HEK293 (cell line): ENCODE measurements around the gene NIPSNAP2.
A peak's percentile ranks its signal among the peaks of the same experiment; 100 is the strongest.

ENCODE experiments used
- CTCF ChIA-PET: fragments of 350-600 bp; formaldehyde crosslinking; extraction: SDS; loops from one replicate; lab custom pipeline; 2021; ENCODE audit warnings: antibody characterized with exemption; lab: Yijun Ruan, JAX
- POLR2A ChIA-PET: fragments of 300-600 bp; formaldehyde crosslinking; extraction: SDS; loops from one replicate; lab custom pipeline; 2020; ENCODE audit warnings: antibody characterized with exemption, inconsistent platforms; lab: Yijun Ruan, JAX
- H3K27ac ChIP-seq: fragments of 200-500 bp; sonication (Bioruptor generic); 2 replicates; pipeline ENCODE4 v1.5.1; 2014; ENCODE audit warnings: low read depth, low read length, control low read depth, inconsistent platforms; ENCODE audit errors: extremely low read depth
- H3K36me3 ChIP-seq, 2 experiments: fragments of 200-500 bp in 1 of 2; sonication (Bioruptor generic) in 1 of 2; 1 replicate in 1 of 2; 2 replicates in 1 of 2; pipeline ENCODE4 v1.5.1; 2014 to 2017; ENCODE audit warnings: inconsistent platforms in 2 of 2, low read length in 2 of 2; ENCODE audit not compliant: control insufficient read depth in 2 of 2, insufficient read depth in 1 of 2
- H3K4me1 ChIP-seq: fragments of 200-500 bp; sonication (Bioruptor generic); 2 replicates; pipeline ENCODE4 v1.5.1; 2014; ENCODE audit warnings: mild to moderate bottlenecking, low read length, inconsistent platforms; ENCODE audit not compliant: control insufficient read depth, insufficient read depth
- H3K4me3 ChIP-seq: 2 replicates; pipeline ENCODE4 v1.5.1; 2011; ENCODE audit warnings: low read depth, mild to moderate bottlenecking, control low read depth, low read length, moderate library complexity
- H3K9me3 ChIP-seq: fragments of 200-500 bp; sonication (Bioruptor generic); 2 replicates; pipeline ENCODE4 v1.5.1; 2014; ENCODE audit warnings: low read depth, low read length, inconsistent platforms; ENCODE audit not compliant: control insufficient read depth, insufficient read depth
- KLF8 ChIP-seq: fragments of 450-650 bp; formaldehyde crosslinking; IDR thresholded peaks from 2 replicates; pipeline ENCODE4 v1.5.1; 2016; ENCODE audit warnings: missing biosample characterization, missing genetic modification characterization
- MEIS1 ChIP-seq: sonication (generic); formaldehyde crosslinking; IDR thresholded peaks from 2 replicates; pipeline ENCODE4 v1.8.1; 2022; ENCODE audit warnings: missing genetic modification reagents, mild to moderate bottlenecking, borderline replicate concordance
- OSR2 ChIP-seq: fragments of 450-650 bp; formaldehyde crosslinking; IDR thresholded peaks from 2 replicates; pipeline ENCODE4 v1.5.1; 2016; ENCODE audit warnings: missing biosample characterization, missing genetic modification characterization
- PRDM1 ChIP-seq: fragments of 450-650 bp; formaldehyde crosslinking; IDR thresholded peaks from 2 replicates; pipeline ENCODE4; 2016; ENCODE audit warnings: missing biosample characterization, missing genetic modification characterization
- SCRT1 ChIP-seq: fragments of 450-650 bp; formaldehyde crosslinking; IDR thresholded peaks from 2 replicates; pipeline ENCODE4 v1.5.1; 2016; ENCODE audit warnings: missing biosample characterization, missing genetic modification characterization, borderline replicate concordance
- SP2 ChIP-seq: fragments of 450-650 bp; formaldehyde crosslinking; IDR thresholded peaks from 2 replicates; pipeline ENCODE4 v1.5.1; 2016; ENCODE audit warnings: missing biosample characterization, missing genetic modification characterization
- SP7 ChIP-seq: fragments of 450-650 bp; formaldehyde crosslinking; IDR thresholded peaks from 2 replicates; pipeline ENCODE4 v1.5.1; 2016; ENCODE audit warnings: missing biosample characterization, missing genetic modification characterization
- YY2 ChIP-seq: fragments of 450-650 bp; formaldehyde crosslinking; IDR thresholded peaks from 2 replicates; pipeline ENCODE4 v1.5.1; 2016; ENCODE audit warnings: missing biosample characterization, missing genetic modification characterization
- ZBTB20 ChIP-seq: fragments of 450-650 bp; formaldehyde crosslinking; IDR thresholded peaks from 2 replicates; pipeline ENCODE4 v1.5.1; 2016; ENCODE audit warnings: missing biosample characterization, missing genetic modification characterization
- ZBTB7A ChIP-seq: fragments of 450-650 bp; formaldehyde crosslinking; IDR thresholded peaks from 2 replicates; pipeline ENCODE4 v1.5.1; 2016; ENCODE audit warnings: low read depth, missing biosample characterization, missing genetic modification characterization
- ZNF133 ChIP-seq: fragments of 450-650 bp; formaldehyde crosslinking; IDR thresholded peaks from 2 replicates; pipeline ENCODE4 v1.5.1; 2016; ENCODE audit warnings: missing biosample characterization, missing genetic modification characterization
- ZNF146 ChIP-seq: fragments of 450-650 bp; formaldehyde crosslinking; IDR thresholded peaks from 2 replicates; pipeline ENCODE4 v1.5.1; 2016; ENCODE audit warnings: missing biosample characterization, missing genetic modification characterization
- ZNF274 ChIP-seq, 2 experiments: fragments of 200-500 bp in 1 of 2; fragments of 450-650 bp in 1 of 2; sonication (Bioruptor generic) in 1 of 2; formaldehyde crosslinking in 1 of 2; IDR thresholded peaks; 2 replicates each; pipeline versions ENCODE4 v1.5.1 to v1.6.1; 2014 to 2016; ENCODE audit warnings: borderline replicate concordance in 1 of 2, inconsistent platforms in 1 of 2, low read length in 1 of 2, missing biosample characterization in 1 of 2, missing genetic modification characterization in 1 of 2
- ZNF311 ChIP-seq: fragments of 450-650 bp; formaldehyde crosslinking; IDR thresholded peaks from 2 replicates; pipeline ENCODE4 v1.5.1; 2017; ENCODE audit warnings: missing biosample characterization, missing genetic modification characterization, borderline replicate concordance
- ZNF335 ChIP-seq: fragments of 450-650 bp; formaldehyde crosslinking; conservative IDR thresholded peaks from 2 replicates; pipeline ENCODE4 v1.5.1; 2016; ENCODE audit warnings: missing biosample characterization, missing genetic modification characterization
- ZNF529 ChIP-seq: fragments of 450-650 bp; formaldehyde crosslinking; IDR thresholded peaks from 2 replicates; pipeline ENCODE4 v1.5.1; 2017; ENCODE audit warnings: missing genetic modification characterization, missing biosample characterization; ENCODE audit not compliant: insufficient replicate concordance
- ZNF558 ChIP-seq: fragments of 450-650 bp; formaldehyde crosslinking; IDR thresholded peaks from 2 replicates; pipeline ENCODE4 v1.5.1; 2016; ENCODE audit warnings: missing biosample characterization, missing genetic modification characterization
- ZNF571 ChIP-seq: fragments of 450-650 bp; formaldehyde crosslinking; IDR thresholded peaks from 2 replicates; pipeline ENCODE4 v1.5.0; 2017; ENCODE audit warnings: missing biosample characterization, missing genetic modification characterization
- ZNF626 ChIP-seq: fragments of 450-650 bp; sonication (Bioruptor Pico); formaldehyde crosslinking; IDR thresholded peaks from 2 replicates; pipeline ENCODE4 v1.5.1; 2018; ENCODE audit warnings: missing biosample characterization, missing genetic modification characterization, inconsistent platforms
- ZNF660 ChIP-seq: fragments of 450-650 bp; IDR thresholded peaks from 2 replicates; pipeline ENCODE4 v1.5.1; 2018; ENCODE audit warnings: missing biosample characterization, mild to moderate bottlenecking, missing genetic modification characterization
- ZNF670 ChIP-seq: fragments of 450-650 bp; formaldehyde crosslinking; IDR thresholded peaks from 2 replicates; pipeline ENCODE4 v1.5.1; 2016; ENCODE audit warnings: missing biosample characterization, missing genetic modification characterization, low read depth
- ZNF677 ChIP-seq: fragments of 450-650 bp; IDR thresholded peaks from 2 replicates; pipeline ENCODE4 v1.5.0; 2018; ENCODE audit warnings: missing biosample characterization, mild to moderate bottlenecking, missing genetic modification characterization, moderate library complexity
- ZNF747 ChIP-seq: fragments of 450-650 bp; formaldehyde crosslinking; IDR thresholded peaks from 2 replicates; pipeline ENCODE4 v1.5.1; 2016; ENCODE audit warnings: missing biosample characterization, missing genetic modification characterization
- ZSCAN18 ChIP-seq: fragments of 450-650 bp; formaldehyde crosslinking; IDR thresholded peaks from 2 replicates; pipeline ENCODE4 v1.5.1; 2016; ENCODE audit warnings: missing biosample characterization, missing genetic modification characterization
- TF ChIP-seq, protein P1 (sequence below): fragments of 450-650 bp; formaldehyde crosslinking; IDR thresholded peaks from 2 replicates; pipeline ENCODE4 v1.5.1; 2017; ENCODE audit warnings: missing biosample characterization, missing genetic modification characterization
- TF ChIP-seq, protein P2 (sequence below): fragments of 450-650 bp; formaldehyde crosslinking; IDR thresholded peaks from 2 replicates; pipeline ENCODE4 v1.5.1; 2016; ENCODE audit warnings: missing biosample characterization, missing genetic modification characterization
- TF ChIP-seq, protein P3 (sequence below): fragments of 450-650 bp; formaldehyde crosslinking; IDR thresholded peaks from 2 replicates; pipeline ENCODE4 v1.5.1; 2017; ENCODE audit warnings: missing biosample characterization, mild to moderate bottlenecking, missing genetic modification characterization, moderate library complexity
- TF ChIP-seq, protein P4 (sequence below): fragments of 450-650 bp; IDR thresholded peaks from 2 replicates; pipeline ENCODE4 v1.5.1; 2018; ENCODE audit warnings: missing biosample characterization, missing genetic modification characterization
- TF ChIP-seq, protein P5 (sequence below): fragments of 450-650 bp; formaldehyde crosslinking; IDR thresholded peaks from 2 replicates; pipeline ENCODE4 v1.5.1; 2016; ENCODE audit warnings: missing biosample characterization, missing genetic modification characterization

Gene NIPSNAP2

GRCh38 chr7:56033671-56034432, 69.5 kb downstream of the NIPSNAP2 start:
- H3K9me3 ChIP-seq: no peaks in the 10 kb centered on the region
- H3K4me3 ChIP-seq: peak overlapping the region; percentile 55
- peaks cover 15 to 29% of the 10 kb centered on the region in 2 experiments; a peak in 2 of 3 replicates for H3K36me3 ChIP-seq
- no peaks in the 10 kb centered on the region for H3K4me1 ChIP-seq
- CTCF ChIA-PET: interaction anchor here (0.6 to 0.8 kb wide), 3 partner anchors 18 to 55 kb away, joined by 3 to 5 read pairs (median 5); no protein-coding TSS in a partner anchor
- POLR2A ChIA-PET: interaction anchor here (0.6 to 3.0 kb wide), 22 partner anchors 10 to 1291 kb away, joined by 3 to 78 read pairs (median 4); partner anchors contain the start of genes CCT6A, MRPS17, PSPH and SUMF2
- H3K27ac ChIP-seq: peak overlapping the region; percentile 57
- TF ChIP-seq ZBTB20 (tag by site-specific recombination) (peak; percentile 86), SP2 (tag by site-specific recombination) (peak; percentile 69), OSR2 (tag by site-specific recombination) (peak; percentile 95), ZNF626 (tag by site-specific recombination) (no peak), ZNF660 (no peak), KLF8 (tag by site-specific recombination) (peak; percentile 62; the same call in 1 of the 2 replicates), ZBTB7A (tag by site-specific recombination) (no peak), SP7 (tag by site-specific recombination) (no peak), SCRT1 (tag by site-specific recombination) (no peak), ZNF747 (tag by site-specific recombination) (no peak), YY2 (no peak), ZNF670 (tag by site-specific recombination) (no peak), ZNF677 (no peak), ZSCAN18 (tag by site-specific recombination) (no peak), PRDM1 (tag by site-specific recombination) (peak; percentile 52), ZNF335 (tag by site-specific recombination) (peak; percentile 94), ZNF133 (tag by site-specific recombination) (no peak), ZNF146 (tag by site-specific recombination) (no peak), ZNF274 (IDR thresholded peaks at IDR 0.05; ENCODE audit: low read length) (no peak), ZNF274 (tag by site-specific recombination; IDR thresholded peaks at IDR 0.05; ENCODE audit: borderline replicate concordance) (no peak), ZNF311 (tag by site-specific recombination) (no peak), ZNF571 (tag by site-specific recombination) (no peak), ZNF558 (tag by site-specific recombination) (no peak), MEIS1 (CRISPR knock-in tag) (no peak), ZNF529 (no peak)
- TF ChIP-seq, protein P1, sequence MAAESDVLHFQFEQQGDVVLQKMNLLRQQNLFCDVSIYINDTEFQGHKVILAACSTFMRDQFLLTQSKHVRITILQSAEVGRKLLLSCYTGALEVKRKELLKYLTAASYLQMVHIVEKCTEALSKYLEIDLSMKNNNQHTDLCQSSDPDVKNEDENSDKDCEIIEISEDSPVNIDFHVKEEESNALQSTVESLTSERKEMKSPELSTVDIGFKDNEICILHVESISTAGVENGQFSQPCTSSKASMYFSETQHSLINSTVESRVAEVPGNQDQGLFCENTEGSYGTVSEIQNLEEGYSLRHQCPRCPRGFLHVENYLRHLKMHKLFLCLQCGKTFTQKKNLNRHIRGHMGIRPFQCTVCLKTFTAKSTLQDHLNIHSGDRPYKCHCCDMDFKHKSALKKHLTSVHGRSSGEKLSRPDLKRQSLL: no peak
- TF ChIP-seq, protein P2, sequence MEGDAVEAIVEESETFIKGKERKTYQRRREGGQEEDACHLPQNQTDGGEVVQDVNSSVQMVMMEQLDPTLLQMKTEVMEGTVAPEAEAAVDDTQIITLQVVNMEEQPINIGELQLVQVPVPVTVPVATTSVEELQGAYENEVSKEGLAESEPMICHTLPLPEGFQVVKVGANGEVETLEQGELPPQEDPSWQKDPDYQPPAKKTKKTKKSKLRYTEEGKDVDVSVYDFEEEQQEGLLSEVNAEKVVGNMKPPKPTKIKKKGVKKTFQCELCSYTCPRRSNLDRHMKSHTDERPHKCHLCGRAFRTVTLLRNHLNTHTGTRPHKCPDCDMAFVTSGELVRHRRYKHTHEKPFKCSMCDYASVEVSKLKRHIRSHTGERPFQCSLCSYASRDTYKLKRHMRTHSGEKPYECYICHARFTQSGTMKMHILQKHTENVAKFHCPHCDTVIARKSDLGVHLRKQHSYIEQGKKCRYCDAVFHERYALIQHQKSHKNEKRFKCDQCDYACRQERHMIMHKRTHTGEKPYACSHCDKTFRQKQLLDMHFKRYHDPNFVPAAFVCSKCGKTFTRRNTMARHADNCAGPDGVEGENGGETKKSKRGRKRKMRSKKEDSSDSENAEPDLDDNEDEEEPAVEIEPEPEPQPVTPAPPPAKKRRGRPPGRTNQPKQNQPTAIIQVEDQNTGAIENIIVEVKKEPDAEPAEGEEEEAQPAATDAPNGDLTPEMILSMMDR (tag by site-specific recombination): no peak
- TF ChIP-seq, protein P3, sequence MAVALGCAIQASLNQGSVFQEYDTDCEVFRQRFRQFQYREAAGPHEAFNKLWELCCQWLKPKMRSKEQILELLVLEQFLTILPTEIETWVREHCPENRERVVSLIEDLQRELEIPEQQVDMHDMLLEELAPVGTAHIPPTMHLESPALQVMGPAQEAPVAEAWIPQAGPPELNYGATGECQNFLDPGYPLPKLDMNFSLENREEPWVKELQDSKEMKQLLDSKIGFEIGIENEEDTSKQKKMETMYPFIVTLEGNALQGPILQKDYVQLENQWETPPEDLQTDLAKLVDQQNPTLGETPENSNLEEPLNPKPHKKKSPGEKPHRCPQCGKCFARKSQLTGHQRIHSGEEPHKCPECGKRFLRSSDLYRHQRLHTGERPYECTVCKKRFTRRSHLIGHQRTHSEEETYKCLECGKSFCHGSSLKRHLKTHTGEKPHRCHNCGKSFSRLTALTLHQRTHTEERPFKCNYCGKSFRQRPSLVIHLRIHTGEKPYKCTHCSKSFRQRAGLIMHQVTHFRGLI (tag by site-specific recombination): no peak
- TF ChIP-seq, protein P4, sequence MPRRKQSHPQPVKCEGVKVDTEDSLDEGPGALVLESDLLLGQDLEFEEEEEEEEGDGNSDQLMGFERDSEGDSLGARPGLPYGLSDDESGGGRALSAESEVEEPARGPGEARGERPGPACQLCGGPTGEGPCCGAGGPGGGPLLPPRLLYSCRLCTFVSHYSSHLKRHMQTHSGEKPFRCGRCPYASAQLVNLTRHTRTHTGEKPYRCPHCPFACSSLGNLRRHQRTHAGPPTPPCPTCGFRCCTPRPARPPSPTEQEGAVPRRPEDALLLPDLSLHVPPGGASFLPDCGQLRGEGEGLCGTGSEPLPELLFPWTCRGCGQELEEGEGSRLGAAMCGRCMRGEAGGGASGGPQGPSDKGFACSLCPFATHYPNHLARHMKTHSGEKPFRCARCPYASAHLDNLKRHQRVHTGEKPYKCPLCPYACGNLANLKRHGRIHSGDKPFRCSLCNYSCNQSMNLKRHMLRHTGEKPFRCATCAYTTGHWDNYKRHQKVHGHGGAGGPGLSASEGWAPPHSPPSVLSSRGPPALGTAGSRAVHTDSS (tag by site-specific recombination): no peak
- TF ChIP-seq, protein P5, sequence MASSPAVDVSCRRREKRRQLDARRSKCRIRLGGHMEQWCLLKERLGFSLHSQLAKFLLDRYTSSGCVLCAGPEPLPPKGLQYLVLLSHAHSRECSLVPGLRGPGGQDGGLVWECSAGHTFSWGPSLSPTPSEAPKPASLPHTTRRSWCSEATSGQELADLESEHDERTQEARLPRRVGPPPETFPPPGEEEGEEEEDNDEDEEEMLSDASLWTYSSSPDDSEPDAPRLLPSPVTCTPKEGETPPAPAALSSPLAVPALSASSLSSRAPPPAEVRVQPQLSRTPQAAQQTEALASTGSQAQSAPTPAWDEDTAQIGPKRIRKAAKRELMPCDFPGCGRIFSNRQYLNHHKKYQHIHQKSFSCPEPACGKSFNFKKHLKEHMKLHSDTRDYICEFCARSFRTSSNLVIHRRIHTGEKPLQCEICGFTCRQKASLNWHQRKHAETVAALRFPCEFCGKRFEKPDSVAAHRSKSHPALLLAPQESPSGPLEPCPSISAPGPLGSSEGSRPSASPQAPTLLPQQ: no peak
